SK-N-SH treated with all-trans-retinoic acid at 6 μM for 48 hours (cell line): ENCODE results near the gene TBCEL.

Experiments
- ATAC-seq: fragments of 200-7000 bp; cut with Tn5 transposase; 3 replicates; pipeline ENCODE4 v1.9.1; 2020; ENCODE audit warnings: mild to moderate bottlenecking, moderate library complexity
- ARNTL ChIP-seq: fragments of 450-650 bp; formaldehyde crosslinking; IDR thresholded peaks from 2 replicates; pipeline ENCODE4 v1.5.0; 2020; ENCODE audit warnings: low read depth, mild to moderate bottlenecking, moderate library complexity, borderline replicate concordance
- BACH2 ChIP-seq: fragments of 250-450 bp; sonication (Bioruptor Pico); IDR thresholded peaks from 2 replicates; pipeline ENCODE4 v1.9.0; 2021; ENCODE audit warnings: mild to moderate bottlenecking, borderline replicate concordance
- CREB5 ChIP-seq: fragments of 250-450 bp; sonication (Bioruptor Pico); IDR thresholded peaks from 2 replicates; pipeline ENCODE4 v1.5.1; 2020; ENCODE audit warnings: low read depth, mild to moderate bottlenecking, moderate library complexity
- CSDC2 ChIP-seq: fragments of 250-450 bp; sonication (Bioruptor Pico); IDR thresholded peaks from 2 replicates; pipeline ENCODE4 v1.5.0; 2020; ENCODE audit warnings: mild to moderate bottlenecking, moderate library complexity
- CSRNP3 ChIP-seq: fragments of 250-450 bp; sonication (Bioruptor Pico); IDR thresholded peaks from 2 replicates; pipeline ENCODE4 v1.5.1; 2021; ENCODE audit warnings: mild to moderate bottlenecking, moderate library complexity
- ESRRG ChIP-seq: fragments of 250-450 bp; sonication (Bioruptor Pico); IDR thresholded peaks from 2 replicates; pipeline ENCODE4 v1.6.1; 2021; ENCODE audit warnings: mild to moderate bottlenecking
- GLIS3 ChIP-seq: fragments of 250-450 bp; sonication (Bioruptor Pico); IDR thresholded peaks from 2 replicates; pipeline ENCODE4 v1.5.0; 2020; ENCODE audit warnings: mild to moderate bottlenecking, moderate library complexity
- ISL1 ChIP-seq: fragments of 250-450 bp; sonication (Bioruptor Pico); IDR thresholded peaks from 2 replicates; pipeline ENCODE4 v2.1.2; 2022; ENCODE audit warnings: mild to moderate bottlenecking, moderate library complexity
- OSR1 ChIP-seq: fragments of 250-450 bp; sonication (Bioruptor Pico); IDR thresholded peaks from 2 replicates; pipeline ENCODE4 v1.8.0; 2022; ENCODE audit warnings: moderate library complexity, mild to moderate bottlenecking, inconsistent platforms
- PATZ1 ChIP-seq: fragments of 250-450 bp; sonication (Bioruptor Pico); IDR thresholded peaks from 2 replicates; pipeline ENCODE4 v1.8.0; 2020; ENCODE audit warnings: mild to moderate bottlenecking, moderate library complexity, borderline replicate concordance
- POU6F1 ChIP-seq: fragments of 250-450 bp; sonication (Bioruptor Pico); IDR thresholded peaks from 2 replicates; pipeline ENCODE4 v1.8.0; 2021; ENCODE audit warnings: low read depth, mild to moderate bottlenecking, moderate library complexity, borderline replicate concordance
- RARB ChIP-seq: fragments of 250-450 bp; sonication (Bioruptor Pico); IDR thresholded peaks from 2 replicates; pipeline ENCODE4 v1.8.0; 2021; ENCODE audit warnings: mild to moderate bottlenecking, moderate library complexity
- SNAI2 ChIP-seq: fragments of 250-450 bp; sonication (Bioruptor Pico); IDR thresholded peaks from 2 replicates; pipeline ENCODE4 v1.5.0; 2020; ENCODE audit warnings: mild to moderate bottlenecking, moderate library complexity
- TOX ChIP-seq: fragments of 250-450 bp; sonication (Bioruptor Pico); IDR thresholded peaks from 2 replicates; pipeline ENCODE4 v1.8.0; 2021; ENCODE audit warnings: mild to moderate bottlenecking, moderate library complexity, borderline replicate concordance
- TSHZ2 ChIP-seq: fragments of 250-450 bp; sonication (Bioruptor Pico); IDR thresholded peaks from 2 replicates; pipeline ENCODE4 v1.5.0; 2020; ENCODE audit warnings: mild to moderate bottlenecking, moderate library complexity
- ZC3H10 ChIP-seq: fragments of 250-450 bp; sonication (Bioruptor Pico); IDR thresholded peaks from 2 replicates; pipeline ENCODE4 v1.5.1; 2021; ENCODE audit warnings: mild to moderate bottlenecking, moderate library complexity
- ZFP3 ChIP-seq: fragments of 250-450 bp; sonication (Bioruptor Pico); IDR thresholded peaks from 2 replicates; pipeline ENCODE4 v1.5.0; 2020; ENCODE audit warnings: mild to moderate bottlenecking, moderate library complexity
- ZNF565 ChIP-seq: fragments of 450-650 bp; formaldehyde crosslinking; conservative IDR thresholded peaks from 2 replicates; pipeline ENCODE4 v1.5.0; 2020; ENCODE audit warnings: low read depth, mild to moderate bottlenecking, moderate library complexity
- ZNF70 ChIP-seq: fragments of 450-650 bp; formaldehyde crosslinking; IDR thresholded peaks from 2 replicates; pipeline ENCODE4 v1.5.0; 2020; ENCODE audit warnings: mild to moderate bottlenecking, moderate library complexity
- ZNF8 ChIP-seq: fragments of 450-650 bp; formaldehyde crosslinking; IDR thresholded peaks from 2 replicates; pipeline ENCODE4 v1.5.0; 2020; ENCODE audit warnings: mild to moderate bottlenecking, moderate library complexity

Gene TBCEL

GRCh38 chr11:121038648-121039409, 14.9 kb downstream of the TBCEL start (continued):
- TF ChIP-seq CREB5 (CRISPR knock-in tag) (no peak), BACH2 (CRISPR knock-in tag) (no peak), ZNF70 (CRISPR knock-in tag) (no peak), ZNF8 (no peak)

- TF ChIP-seq TOX (CRISPR knock-in tag), result no peak
- no peak for TF ChIP-seq ARNTL (CRISPR knock-in tag)
- TF ChIP-seq ZNF8, result no peak
- TF ChIP-seq CSDC2 (CRISPR knock-in tag), result no peak
- no peak for TF ChIP-seq ESRRG (CRISPR knock-in tag)
- TF ChIP-seq SNAI2, result no peak
- TF ChIP-seq ZC3H10, result no peak
- TF ChIP-seq BACH2 (CRISPR knock-in tag), result no peak
- no peak for TF ChIP-seq ISL1
- no peak for TF ChIP-seq PATZ1 (CRISPR knock-in tag)
- no peak for ATAC-seq
These were observed 16.2 kb downstream of the TBCEL start for GRCh38 chr11:121039971-121040613.

- TF ChIP-seq CSRNP3 (CRISPR knock-in tag), result no peak
- no peak for TF ChIP-seq TSHZ2 (CRISPR knock-in tag)
- no peak for TF ChIP-seq RARB (CRISPR knock-in tag)
- TF ChIP-seq ARNTL (CRISPR knock-in tag), result no peak
- no peak for TF ChIP-seq PATZ1 (CRISPR knock-in tag)
- TF ChIP-seq TOX (CRISPR knock-in tag), result no peak
- no peak for TF ChIP-seq POU6F1
- TF ChIP-seq OSR1, result no peak
- no peak for TF ChIP-seq ZNF70 (CRISPR knock-in tag)
- no peak for TF ChIP-seq CSDC2 (CRISPR knock-in tag)
- TF ChIP-seq BACH2 (CRISPR knock-in tag), result no peak
- no peak for TF ChIP-seq ZC3H10
- TF ChIP-seq SNAI2, result no peak
- no peak for TF ChIP-seq ISL1
- TF ChIP-seq ZFP3, result no peak
- TF ChIP-seq ZNF8, result no peak
- no peak for TF ChIP-seq GLIS3 (CRISPR knock-in tag)
- TF ChIP-seq ZNF565 (CRISPR knock-in tag), result no peak
- TF ChIP-seq, all 23 proteins: peak for 0
- no peak for ATAC-seq
These were observed 16.7 kb downstream of the TBCEL start for GRCh38 chr11:121040614-121041002.
